ENCODE results near the gene SPAG5.

DNA sequence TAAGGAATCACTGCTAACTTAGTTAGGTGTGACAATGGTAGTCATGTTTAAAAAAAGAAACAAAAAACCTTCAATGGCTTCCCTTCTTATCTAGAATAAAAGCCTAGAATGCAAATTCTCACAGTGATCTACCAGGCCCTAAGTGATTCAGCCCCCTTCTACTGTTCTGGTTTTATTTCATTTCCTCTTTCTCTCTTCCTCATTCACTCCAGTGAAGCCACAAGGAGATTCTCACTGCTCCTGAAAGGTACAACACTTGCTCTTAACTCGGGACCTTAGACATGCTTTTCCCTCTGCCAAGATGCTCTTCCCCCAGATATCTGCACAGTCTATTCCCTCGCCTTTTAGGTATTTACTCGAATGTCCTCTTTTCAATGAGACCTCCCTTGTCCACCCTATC is 31.2 kb downstream of the SPAG5 start:
- TF ChIP-seq, protein P1, sequence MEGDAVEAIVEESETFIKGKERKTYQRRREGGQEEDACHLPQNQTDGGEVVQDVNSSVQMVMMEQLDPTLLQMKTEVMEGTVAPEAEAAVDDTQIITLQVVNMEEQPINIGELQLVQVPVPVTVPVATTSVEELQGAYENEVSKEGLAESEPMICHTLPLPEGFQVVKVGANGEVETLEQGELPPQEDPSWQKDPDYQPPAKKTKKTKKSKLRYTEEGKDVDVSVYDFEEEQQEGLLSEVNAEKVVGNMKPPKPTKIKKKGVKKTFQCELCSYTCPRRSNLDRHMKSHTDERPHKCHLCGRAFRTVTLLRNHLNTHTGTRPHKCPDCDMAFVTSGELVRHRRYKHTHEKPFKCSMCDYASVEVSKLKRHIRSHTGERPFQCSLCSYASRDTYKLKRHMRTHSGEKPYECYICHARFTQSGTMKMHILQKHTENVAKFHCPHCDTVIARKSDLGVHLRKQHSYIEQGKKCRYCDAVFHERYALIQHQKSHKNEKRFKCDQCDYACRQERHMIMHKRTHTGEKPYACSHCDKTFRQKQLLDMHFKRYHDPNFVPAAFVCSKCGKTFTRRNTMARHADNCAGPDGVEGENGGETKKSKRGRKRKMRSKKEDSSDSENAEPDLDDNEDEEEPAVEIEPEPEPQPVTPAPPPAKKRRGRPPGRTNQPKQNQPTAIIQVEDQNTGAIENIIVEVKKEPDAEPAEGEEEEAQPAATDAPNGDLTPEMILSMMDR (conservative IDR thresholded peaks at IDR 0.05; ENCODE audit: low read length): no peak
- no peak for TF ChIP-seq EZH2phosphoT487 (IDR thresholded peaks at IDR 0.05; ENCODE audit: borderline replicate concordance)
